SJCRH30 (cell line): ENCODE results near the gene ABCB4. TPM values are rescaled to one million over a fixed set of nuclear protein-coding genes. Genes with fewer than 3 reads are reported as not detected.

Experiments
- DNase-seq, 2 experiments: peaks; one replicate each; pipeline ENCODE4 v3.0.0-alpha.2; 2015 to 2020
- H3K27ac ChIP-seq: fragments of 250-450 bp; sonication (Bioruptor Pico); 2 replicates; pipeline ENCODE4 v1.5.1; 2020; ENCODE audit warnings: mild to moderate bottlenecking, moderate library complexity
- H3K27me3 ChIP-seq: fragments of 250-450 bp; sonication (Bioruptor Pico); 2 replicates; pipeline ENCODE4 v1.5.1; 2020; ENCODE audit warnings: mild to moderate bottlenecking, moderate library complexity
- H3K36me3 ChIP-seq: fragments of 250-450 bp; sonication (Bioruptor Pico); 2 replicates; pipeline ENCODE4 v1.5.1; 2020; ENCODE audit warnings: mild to moderate bottlenecking, moderate library complexity
- H3K4me1 ChIP-seq: fragments of 250-450 bp; sonication (Bioruptor Pico); 2 replicates; pipeline ENCODE4 v1.5.1; 2020; ENCODE audit warnings: mild to moderate bottlenecking, moderate library complexity
- H3K4me3 ChIP-seq: fragments of 250-450 bp; sonication (Bioruptor Pico); 2 replicates; pipeline ENCODE4 v1.5.1; 2020; ENCODE audit warnings: mild to moderate bottlenecking, moderate library complexity
- H3K9me3 ChIP-seq: fragments of 250-450 bp; sonication (Bioruptor Pico); replicated peaks from 2 replicates; pipeline ENCODE4 v1.5.1; 2020; ENCODE audit warnings: mild to moderate bottlenecking, moderate library complexity
- total RNA-seq: library from RNA; depleted of rRNA; stranded (reverse); fragments of >200 nt; shearing (Covaris generic); gene quantifications from 2 replicates; pipeline ENCODE4 v1.2.3, GENCODE V29; 2014

ABCB4 gene
- total RNA-seq, 1 experiment from 2014 or later, result 0.06 TPM

DNA sequence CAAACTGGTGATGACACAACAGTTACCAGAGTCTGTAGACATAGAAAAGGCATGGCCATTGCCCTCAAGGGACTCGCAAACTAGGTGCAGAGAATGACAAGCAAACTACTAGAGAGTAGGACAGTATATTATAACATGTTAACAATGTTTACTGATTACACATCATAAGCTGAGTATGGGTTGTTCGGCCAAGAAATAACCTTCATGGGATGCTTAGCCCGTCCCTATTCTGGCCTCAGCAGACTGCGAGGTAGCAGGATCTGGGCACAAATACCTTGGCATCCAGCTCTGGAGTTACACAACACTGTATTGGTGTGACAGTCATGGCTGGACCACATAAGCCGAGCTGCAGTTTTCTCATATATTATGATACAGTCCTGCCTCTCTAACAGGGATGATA, 51.4 kb downstream of the ABCB4 start:
- Histone ChIP-seq H3K27ac (no peak overlapping the region), H3K9me3 (no peaks in the 10 kb centered on the region), H3K27me3 (no peaks in the 10 kb centered on the region), H3K4me1 (no peaks in the 10 kb centered on the region), H3K4me3 (no peak overlapping the region), H3K36me3 (no peaks in the 10 kb centered on the region)
- DNase-seq, result no peak

- peak; percentile 6 to 26 for DNase-seq
- no peaks in the 10 kb centered on the region for H3K27me3 ChIP-seq
- H3K9me3 ChIP-seq, result no peaks in the 10 kb centered on the region
- H3K4me1 ChIP-seq, result no peaks in the 10 kb centered on the region
- no peaks in the 10 kb centered on the region for H3K36me3 ChIP-seq
- no peak overlapping the region for H3K4me3 ChIP-seq
- H3K27ac ChIP-seq, result no peak overlapping the region
Measured at GRCh38 chr7:87420173-87420572, 55.3 kb downstream of the ABCB4 start.

- DNase-seq, result peak; percentile 47 to 83
- Histone ChIP-seq H3K9me3 (no peaks in the 10 kb centered on the region), H3K27me3 (no peaks in the 10 kb centered on the region), H3K4me1 (no peaks in the 10 kb centered on the region), H3K4me3 (no peak overlapping the region), H3K36me3 (no peaks in the 10 kb centered on the region), H3K27ac (no peak overlapping the region)
Measured at GRCh38 chr7:87416682-87417587, 58.5 kb downstream of the ABCB4 start.

GRCh38 chr7:87414794-87415188, 60.7 kb downstream of the ABCB4 start:
- H3K36me3 ChIP-seq, result no peaks in the 10 kb centered on the region
- DNase-seq, result no peak
- no peak overlapping the region for H3K4me3 ChIP-seq
- no peak overlapping the region for H3K27ac ChIP-seq
- no peaks in the 10 kb centered on the region for H3K27me3 ChIP-seq
- no peaks in the 10 kb centered on the region for H3K9me3 ChIP-seq
- H3K4me1 ChIP-seq, result no peaks in the 10 kb centered on the region

DNA sequence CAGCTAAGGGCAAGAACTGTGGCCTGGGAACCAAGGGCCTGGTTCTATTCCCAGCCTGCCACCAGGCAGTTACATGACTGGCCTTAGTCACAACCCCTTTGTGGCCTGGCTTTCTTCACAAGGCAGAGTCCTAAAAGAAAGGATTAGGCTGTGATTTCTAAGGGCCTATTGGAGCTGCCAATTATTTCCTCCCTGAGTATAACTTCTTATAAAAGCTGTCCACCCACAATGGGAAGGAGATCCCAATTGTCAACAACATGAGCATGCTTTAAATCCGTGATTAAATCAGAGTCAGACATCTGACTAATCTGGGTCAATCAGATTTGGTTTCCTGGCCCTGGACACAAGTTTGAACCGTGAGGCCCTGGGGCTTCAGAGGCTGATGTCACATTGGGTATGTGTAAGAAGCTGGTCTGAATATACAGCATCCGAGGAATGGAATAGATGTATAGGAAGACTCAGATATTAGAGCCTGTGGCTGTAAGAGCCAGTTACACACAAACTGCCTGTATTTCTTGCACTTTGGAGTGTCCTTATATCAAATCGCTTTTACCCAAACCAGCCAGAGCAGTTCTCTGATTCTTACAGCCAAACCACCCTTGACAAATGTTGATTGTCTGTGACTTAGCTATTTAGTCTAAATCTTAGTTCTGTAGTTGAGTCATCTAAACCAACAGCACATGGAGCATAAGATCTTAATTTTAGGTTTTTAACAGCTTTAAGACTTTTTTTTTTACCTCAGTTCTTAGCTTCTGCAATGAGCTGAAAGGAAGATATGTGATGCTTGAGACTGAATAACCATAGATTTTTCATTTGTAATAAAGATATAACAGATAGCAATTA, 61.3 kb downstream of the ABCB4 start:
- Histone ChIP-seq H3K4me1 (no peaks in the 10 kb centered on the region), H3K4me3 (no peak overlapping the region), H3K36me3 (no peaks in the 10 kb centered on the region), H3K9me3 (no peaks in the 10 kb centered on the region), H3K27me3 (no peaks in the 10 kb centered on the region), H3K27ac (no peak overlapping the region)
- DNase-seq, result peak in 1 of 2 experiments; percentile 7

- Histone ChIP-seq H3K9me3 (no peaks in the 10 kb centered on the region), H3K27ac (no peak overlapping the region), H3K4me3 (no peak overlapping the region), H3K27me3 (no peaks in the 10 kb centered on the region; the same call in 1 of the 2 replicates), H3K4me1 (no peaks in the 10 kb centered on the region), H3K36me3 (no peaks in the 10 kb centered on the region)
- no peak for DNase-seq
Measured at GRCh38 chr7:87413029-87413428, 62.5 kb downstream of the ABCB4 start.

GRCh38 chr7:87411186-87411585, 64.3 kb downstream of the ABCB4 start:
- Histone ChIP-seq H3K36me3 (no peaks in the 10 kb centered on the region), H3K27me3 (no peaks in the 10 kb centered on the region; the same call in 1 of the 2 replicates), H3K4me1 (no peaks in the 10 kb centered on the region), H3K27ac (no peak overlapping the region), H3K4me3 (no peak overlapping the region), H3K9me3 (no peaks in the 10 kb centered on the region)
- DNase-seq, result no peak

DNA sequence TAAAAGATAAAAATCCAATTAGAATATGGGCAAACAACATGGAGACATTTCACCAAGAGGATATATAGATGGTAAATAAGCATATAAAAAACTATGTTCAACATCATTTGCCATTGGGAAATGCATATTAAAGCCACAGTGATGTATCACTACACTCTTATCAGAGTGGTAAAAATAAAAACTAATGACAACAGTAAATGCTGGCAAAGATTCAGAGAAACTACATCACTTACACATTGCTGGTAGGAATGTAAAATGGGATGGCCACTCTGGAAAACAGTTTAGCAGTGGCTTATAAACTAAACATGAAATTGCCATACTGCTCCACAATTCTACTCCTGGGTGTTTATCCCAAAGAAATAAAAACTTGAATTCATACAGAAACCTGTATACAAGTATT, 70.8 kb downstream of the ABCB4 start:
- no peak overlapping the region for H3K27ac ChIP-seq
- H3K27me3 ChIP-seq, result no peaks in the 10 kb centered on the region; the same call in 1 of the 2 replicates
- H3K9me3 ChIP-seq, result no peaks in the 10 kb centered on the region
- H3K4me3 ChIP-seq, result no peak overlapping the region
- H3K4me1 ChIP-seq, result no peaks in the 10 kb centered on the region
- no peak for DNase-seq
- H3K36me3 ChIP-seq, result no peaks in the 10 kb centered on the region

- Histone ChIP-seq H3K36me3 (no peaks in the 10 kb centered on the region), H3K27ac (no peak overlapping the region), H3K4me1 (no peaks in the 10 kb centered on the region), H3K9me3 (no peaks in the 10 kb centered on the region), H3K4me3 (no peak overlapping the region), H3K27me3 (no peaks in the 10 kb centered on the region)
- no peak for DNase-seq
Measured at GRCh38 chr7:87398446-87398845, 77.0 kb downstream of the ABCB4 start.

- H3K9me3 ChIP-seq, result no peaks in the 10 kb centered on the region
- DNase-seq, result no peak
- no peak overlapping the region for H3K4me3 ChIP-seq
- H3K36me3 ChIP-seq, result no peaks in the 10 kb centered on the region
- no peak overlapping the region for H3K27ac ChIP-seq
- no peaks in the 10 kb centered on the region for H3K27me3 ChIP-seq
- H3K4me1 ChIP-seq, result no peaks in the 10 kb centered on the region
Measured at GRCh38 chr7:87395442-87396020, 79.9 kb downstream of the ABCB4 start.

DNA sequence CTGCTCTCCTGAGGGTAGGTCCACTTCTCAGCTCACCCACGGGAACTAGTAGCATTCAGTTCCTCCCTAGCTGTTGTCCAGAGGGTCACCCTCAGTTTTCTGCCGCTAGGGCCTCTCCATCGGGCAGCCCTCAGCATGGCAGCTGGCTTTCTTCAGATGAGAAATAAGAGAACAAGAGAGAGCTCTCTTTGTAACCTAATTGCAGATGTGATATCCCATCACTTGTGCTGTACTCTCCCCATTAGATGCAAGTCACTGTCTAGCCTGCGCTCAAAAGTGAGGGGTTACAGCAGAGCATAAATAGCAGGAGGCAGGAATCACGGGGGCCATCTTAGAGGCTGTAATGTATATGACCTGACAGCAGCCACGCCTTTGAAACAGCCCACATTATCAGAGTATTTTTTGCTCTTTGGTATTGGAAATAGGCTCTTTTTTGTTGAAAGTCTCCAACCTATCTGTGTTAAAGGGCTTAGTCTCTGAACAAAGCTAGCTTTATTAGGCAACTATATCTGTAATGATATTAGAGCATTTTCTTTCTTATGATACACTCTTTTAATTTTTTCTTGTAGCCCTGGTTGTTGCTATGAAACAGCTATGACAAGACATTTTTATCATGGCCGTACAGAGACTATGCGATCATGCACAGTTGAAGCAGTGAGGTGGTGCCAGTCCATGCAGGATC, 84.3 kb downstream of the ABCB4 start:
- Histone ChIP-seq H3K27ac (no peak overlapping the region), H3K4me3 (no peak overlapping the region), H3K9me3 (no peaks in the 10 kb centered on the region), H3K4me1 (no peaks in the 10 kb centered on the region), H3K27me3 (no peaks in the 10 kb centered on the region), H3K36me3 (no peaks in the 10 kb centered on the region)
- no peak for DNase-seq

DNA sequence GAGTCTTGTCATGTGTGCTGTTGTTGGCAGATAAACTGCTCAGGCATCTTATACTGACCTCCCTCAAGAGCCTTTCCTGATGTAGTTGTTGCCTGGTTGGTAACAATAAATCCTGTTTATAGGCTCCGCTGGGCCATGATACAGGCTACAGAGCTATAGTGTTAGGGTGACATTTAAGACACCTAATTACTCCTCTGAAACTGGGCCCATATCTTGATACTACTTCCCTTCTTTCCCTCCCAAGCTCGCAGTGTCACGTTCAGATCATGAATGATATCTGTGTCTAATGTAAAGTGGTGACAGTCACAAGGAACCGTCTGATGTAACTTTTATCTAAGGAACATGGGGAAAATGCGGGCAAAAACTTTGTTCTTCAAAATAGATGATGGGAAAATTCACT, 94.6 kb downstream of the ABCB4 start:
- DNase-seq, result no peak
- Histone ChIP-seq H3K27ac (no peak overlapping the region), H3K4me3 (no peak overlapping the region), H3K36me3 (no peaks in the 10 kb centered on the region), H3K27me3 (no peaks in the 10 kb centered on the region), H3K9me3 (no peaks in the 10 kb centered on the region), H3K4me1 (no peaks in the 10 kb centered on the region)

DNA sequence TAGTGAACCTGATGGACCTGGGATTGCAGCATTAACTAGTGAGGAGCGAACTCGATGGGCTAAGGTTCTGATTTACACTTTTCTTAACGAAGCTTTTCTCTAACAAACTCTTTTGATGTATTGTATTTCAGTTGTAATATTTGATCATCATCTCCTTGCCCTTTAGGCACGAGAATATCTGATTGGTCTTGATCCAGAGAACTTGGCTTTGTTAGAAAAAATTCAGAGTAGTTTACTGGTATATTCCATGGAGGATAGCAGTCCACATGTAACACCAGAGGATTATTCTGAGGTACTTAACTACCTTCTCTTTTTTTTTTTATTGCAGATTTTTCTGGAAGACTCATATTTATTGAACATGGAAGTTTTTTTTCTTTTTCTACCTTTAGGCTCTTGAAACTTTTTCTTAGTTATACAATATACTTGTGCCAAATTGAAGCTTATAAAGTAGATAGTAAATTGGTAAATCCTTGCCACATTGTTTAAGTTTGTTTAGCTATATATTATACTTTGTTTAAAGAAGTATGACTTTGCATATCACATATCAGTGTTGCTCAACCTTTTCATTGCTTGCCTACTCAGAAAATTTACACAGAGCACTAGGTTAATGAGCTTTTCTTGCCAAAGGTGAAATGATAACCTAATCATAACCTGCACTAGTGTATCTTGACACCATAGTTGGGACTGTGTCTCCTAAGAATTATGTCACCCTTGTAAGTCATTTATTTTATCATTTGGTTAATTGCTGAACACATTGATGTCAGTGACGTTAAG, 99.6 kb downstream of the ABCB4 start:
- Histone ChIP-seq H3K4me3 (no peak overlapping the region), H3K9me3 (no peaks in the 10 kb centered on the region), H3K4me1 (no peaks in the 10 kb centered on the region), H3K27ac (no peak overlapping the region), H3K36me3 (no peaks in the 10 kb centered on the region), H3K27me3 (no peaks in the 10 kb centered on the region)
- no peak for DNase-seq

DNA sequence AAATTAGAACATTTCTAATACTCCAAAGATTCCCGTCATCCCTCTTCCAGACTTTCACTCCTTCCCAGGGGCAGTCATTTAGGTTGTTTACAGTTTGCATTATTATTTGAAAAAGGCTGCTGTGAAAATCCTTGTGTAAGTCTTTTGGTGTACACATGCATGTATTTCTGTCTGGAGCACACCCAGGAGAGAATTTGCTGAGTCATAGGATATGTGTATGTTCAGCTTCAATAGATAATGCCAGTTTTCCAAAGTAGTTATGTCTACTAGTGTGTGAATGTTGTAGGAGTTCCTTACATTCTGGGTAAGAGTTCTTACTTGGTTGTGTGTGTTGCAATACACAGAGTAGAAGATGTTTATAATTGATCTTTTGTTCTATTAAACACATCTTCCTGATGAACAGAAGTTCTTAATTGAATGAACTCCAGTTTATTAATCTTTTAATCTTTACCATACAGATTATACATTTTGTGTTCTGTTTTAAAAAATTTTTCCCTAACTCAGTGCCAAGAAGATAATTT, 104.8 kb downstream of the ABCB4 start:
- no peak overlapping the region for H3K4me3 ChIP-seq
- DNase-seq, result no peak
- H3K4me1 ChIP-seq, result no peaks in the 10 kb centered on the region
- no peaks in the 10 kb centered on the region for H3K27me3 ChIP-seq
- H3K36me3 ChIP-seq, result no peaks in the 10 kb centered on the region
- H3K27ac ChIP-seq, result no peak overlapping the region
- no peaks in the 10 kb centered on the region for H3K9me3 ChIP-seq
